A673 (cell line): ENCODE data around the gene ZNF107. TPM values are rescaled to one million over a fixed set of nuclear protein-coding genes. Genes with fewer than 3 reads are reported as not detected.

Experiments used
- BruUV-seq: library from RNA; stranded (reverse); fragments of 400-500 nt; replicated peaks from 2 replicates; lab custom pipeline; 2021; lab: Mats Ljungman, UMichigan
- CTCF ChIA-PET: fragments of 300-600 bp; sonication (Branson Sonifier 250); formaldehyde crosslinking; loops from one replicate; lab custom pipeline; 2022; ENCODE audit warnings: antibody characterized with exemption; lab: Charles Lee
- POLR2A ChIA-PET: fragments of 300-600 bp; sonication (Branson Sonifier 250); formaldehyde crosslinking; loops from one replicate; lab custom pipeline; 2022; ENCODE audit warnings: antibody characterized with exemption; ENCODE audit not compliant: low non-redundant PET; lab: Charles Lee
- DNase-seq: peaks from one replicate; pipeline ENCODE4 v3.0.0-alpha.2; 2015; ENCODE audit warnings: low spot score
- H3K27ac ChIP-seq: fragments of 200-600 bp; sonication (generic); 2 replicates; pipeline ENCODE4 v1.5.1; 2016; ENCODE audit warnings: mixed run types, low read depth, mild to moderate bottlenecking, mixed read lengths, antibody characterized with exemption, low read length; ENCODE audit not compliant: poor library complexity, severe bottlenecking
- H3K27me3 ChIP-seq: fragments of 200-600 bp; sonication (generic); replicated peaks from 2 replicates; pipeline ENCODE4 v1.6.1; 2017; ENCODE audit warnings: mixed run types, low read depth, mild to moderate bottlenecking, mixed read lengths, antibody characterized with exemption, low read length; ENCODE audit not compliant: insufficient read depth, poor library complexity
- H3K36me3 ChIP-seq: fragments of 200-600 bp; sonication (generic); 2 replicates; pipeline ENCODE4 v1.6.1; 2016; ENCODE audit warnings: mixed run types, mild to moderate bottlenecking, mixed read lengths, antibody characterized with exemption, low read length; ENCODE audit not compliant: insufficient read depth, poor library complexity, severe bottlenecking
- H3K4me1 ChIP-seq: fragments of 200-600 bp; sonication (generic); 2 replicates; pipeline ENCODE4 v1.6.1; 2017; ENCODE audit warnings: mixed run types, mild to moderate bottlenecking, mixed read lengths, antibody characterized with exemption, low read length; ENCODE audit not compliant: insufficient read depth, poor library complexity, severe bottlenecking
- H3K4me3 ChIP-seq: fragments of 200-600 bp; sonication (generic); 2 replicates; pipeline ENCODE4 v1.5.1; 2016; ENCODE audit warnings: low read depth, mixed run types, mild to moderate bottlenecking, mixed read lengths, low read length; ENCODE audit not compliant: poor library complexity, severe bottlenecking
- H3K9me3 ChIP-seq: fragments of 200-600 bp; sonication (generic); 2 replicates; pipeline ENCODE4 v1.6.1; 2016; ENCODE audit warnings: mixed run types, low read depth, mild to moderate bottlenecking, mixed read lengths, antibody characterized with exemption, low read length; ENCODE audit not compliant: poor library complexity, severe bottlenecking
- CTCF ChIP-seq: fragments of 300-800, 200-600 bp; sonication (generic); conservative IDR thresholded peaks from 2 replicates; pipeline ENCODE4 v1.5.1; 2017; ENCODE audit warnings: low read depth, mild to moderate bottlenecking, antibody characterized with exemption, low read length, moderate library complexity, mixed read lengths
- EZH2 ChIP-seq: fragments of 200-600 bp; sonication (generic); IDR thresholded peaks from 2 replicates; pipeline ENCODE4 v1.6.1; 2017; ENCODE audit warnings: borderline replicate concordance, low read depth, mild to moderate bottlenecking, mixed read lengths, antibody characterized with exemption, low read length; ENCODE audit not compliant: poor library complexity, severe bottlenecking
- intact Hi-C: fragments of 100-400 bp; cut with micrococcal nuclease; formaldehyde crosslinking; loops from one replicate; pipeline ENCODE4 v1.10.0; 2022; ENCODE audit not compliant: unreplicated experiment
- total RNA-seq: library from RNA; stranded (reverse); gene quantifications from 2 replicates; pipeline ENCODE4 v1.2.3, GENCODE V29; 2021

ZNF107 gene
- total RNA-seq, 1 experiment from 2014 or later = 8.3 TPM

GRCh38 chr7:64744680-64745079 is 78.7 kb downstream of the ZNF107 start:
- Histone ChIP-seq H3K27me3 (no peaks in the 10 kb centered on the region), H3K4me1 (no peaks in the 10 kb centered on the region), H3K4me3 (no peak overlapping the region), H3K36me3 (no peaks in the 10 kb centered on the region), H3K9me3 (peaks cover 4% of the 10 kb centered on the region), H3K27ac (no peak overlapping the region)
- intact Hi-C loops = no loop called here
- POLR2A ChIA-PET = no interaction called here
- DNase-seq = no peak
- no peak for TF ChIP-seq CTCF
- TF ChIP-seq EZH2 = no peak
- BruUV-seq = no TSS peak
- CTCF ChIA-PET = no interaction called here

GRCh38 chr7:64747802-64748201 is 81.9 kb downstream of the ZNF107 start:
- TF ChIP-seq CTCF (no peak), EZH2 (no peak)
- intact Hi-C loops = no loop called here
- Histone ChIP-seq H3K4me1 (no peaks in the 10 kb centered on the region), H3K27me3 (no peaks in the 10 kb centered on the region), H3K27ac (no peak overlapping the region), H3K9me3 (peaks cover 5% of the 10 kb centered on the region), H3K36me3 (no peaks in the 10 kb centered on the region), H3K4me3 (no peak overlapping the region)
- no TSS peak for BruUV-seq
- no peak for DNase-seq
- POLR2A ChIA-PET = no interaction called here
- CTCF ChIA-PET = no interaction called here

- H3K4me1 ChIP-seq = no peaks in the 10 kb centered on the region
- ChIA-PET CTCF (no interaction called here), POLR2A (no interaction called here)
- H3K4me3 ChIP-seq = no peak overlapping the region
- H3K9me3 ChIP-seq = peaks cover 5% of the 10 kb centered on the region
- no peaks in the 10 kb centered on the region for H3K27me3 ChIP-seq
- intact Hi-C loops = no loop called here
- no peak overlapping the region for H3K27ac ChIP-seq
- no TSS peak for BruUV-seq
- DNase-seq = no peak
- H3K36me3 ChIP-seq = no peaks in the 10 kb centered on the region
- TF ChIP-seq CTCF (no peak), EZH2 (no peak)
Measured at GRCh38 chr7:64753032-64753431, 87.1 kb downstream of the ZNF107 start.
